ENCODE measurements around the gene ALG11. TPM values are rescaled to one million over a fixed set of nuclear protein-coding genes. Genes with fewer than 3 reads are reported as not detected.

Gene ALG11
- total and polyA plus RNA-seq, 11 donors = 4.0 to 32.9 (median 19.3) TPM

GRCh38 chr13:51970349-51970748, 41.8 kb upstream of the ALG11 start:
- Histone ChIP-seq H3K27me3 (no peaks in the 10 kb centered on the region), H3K4me3 (no peak overlapping the region), H3K9me3 (no peaks in the 10 kb centered on the region), H3K27ac (no peak overlapping the region), H3K36me3 (peaks cover 0 to 10% (median 0%) of the 10 kb centered on the region in 9 donors), H3K4me1 (peaks cover 0 to 30% (median 5%) of the 10 kb centered on the region in 12 donors)
- 50 to 71% (median 64%) methylated on average over 4 to 5 of the region's 5 CpGs for WGBS, 4 donors
- DNase-seq (no peak), ATAC-seq (no peak)
- TF ChIP-seq POLR2A (IDR thresholded peaks at IDR 0.05) = no peak
- TF ChIP-seq CTCF (IDR thresholded peaks at IDR 0.05) = no peak
- intact Hi-C loops (cut with DNase I) = no loop called here

GRCh38 chr13:51971520-51972426, 40.4 kb upstream of the ALG11 start:
- WGBS, 4 donors = 95 to 98% (median 97%) methylated on average over 15 of the region's 15 CpGs
- Histone ChIP-seq H3K4me3 (no peak overlapping the region), H3K36me3 (peaks cover 0 to 10% (median 0%) of the 10 kb centered on the region in 9 donors), H3K27me3 (no peaks in the 10 kb centered on the region), H3K27ac (no peak overlapping the region), H3K9me3 (no peaks in the 10 kb centered on the region), H3K4me1 (peaks cover 0 to 30% (median 5%) of the 10 kb centered on the region in 12 donors)
- ATAC-seq (no peak), DNase-seq (no peak)
- intact Hi-C loops (cut with DNase I) = no loop called here
- TF ChIP-seq POLR2A (IDR thresholded peaks at IDR 0.05) (no peak), CTCF (IDR thresholded peaks at IDR 0.05) (no peak)

- TF ChIP-seq CTCF (IDR thresholded peaks at IDR 0.05) (no peak), POLR2A (IDR thresholded peaks at IDR 0.05) (no peak)
- H3K4me1 ChIP-seq = peaks cover 0 to 16% (median 0%) of the 10 kb centered on the region in 12 donors
- no peak overlapping the region for H3K4me3 ChIP-seq
- no peaks in the 10 kb centered on the region for H3K27me3 ChIP-seq
- DNase-seq (no peak), ATAC-seq (no peak)
- intact Hi-C loops (cut with DNase I) = no loop called here
- no peak overlapping the region for H3K27ac ChIP-seq
- H3K9me3 ChIP-seq = no peaks in the 10 kb centered on the region
- 72 to 85% (median 82%) methylated on average over 4 to 6 of the region's 6 CpGs for WGBS, 4 donors
- peaks cover 0 to 9% (median 0%) of the 10 kb centered on the region in 9 donors for H3K36me3 ChIP-seq
These were observed 37.7 kb upstream of the ALG11 start for GRCh38 chr13:51974482-51974881.

GRCh38 chr13:51976423-51976822, 35.8 kb upstream of the ALG11 start:
- H3K4me1 ChIP-seq = peaks cover 0 to 19% (median 0%) of the 10 kb centered on the region in 12 donors
- intact Hi-C loops (cut with DNase I) = no loop called here
- no peak overlapping the region for H3K4me3 ChIP-seq
- DNase-seq (no peak), ATAC-seq (no peak)
- no peaks in the 10 kb centered on the region for H3K9me3 ChIP-seq
- H3K27ac ChIP-seq = no peak overlapping the region
- H3K27me3 ChIP-seq = no peaks in the 10 kb centered on the region
- peaks cover 0 to 2% (median 0%) of the 10 kb centered on the region in 9 donors for H3K36me3 ChIP-seq
- no peak for TF ChIP-seq CTCF (IDR thresholded peaks at IDR 0.05)
- TF ChIP-seq POLR2A (IDR thresholded peaks at IDR 0.05) = no peak
- 0 to 84% (median 64%) methylated on average over 1 of the region's 1 CpG for WGBS, 4 donors

Data from heart left ventricle (tissue), 16 donors.